Activated CD4-positive, alpha-beta T cell treated with anti-CD3 and anti-CD28 coated beads for 36 hours (primary cell): ENCODE measurements around the gene GLRA3. TPM values are rescaled to one million over a fixed set of nuclear protein-coding genes. Genes with fewer than 3 reads are reported as not detected.

ENCODE experiments used
- ATAC-seq: fragments of 200-7000 bp; cut with Tn5 transposase; one replicate; pipeline ENCODE4 v1.10.0; 2021; ENCODE audit warnings: mild to moderate bottlenecking, moderate library complexity
- CTCF ChIA-PET: fragments of 350-600 bp; sonication (Branson Sonifier 250); formaldehyde crosslinking; loops from one replicate; lab custom pipeline; 2021; ENCODE audit warnings: antibody characterized with exemption; lab: Charles Lee
- POLR2A ChIA-PET: fragments of 350-600 bp; sonication (Branson Sonifier 250); formaldehyde crosslinking; loops from one replicate; lab custom pipeline; 2021; ENCODE audit warnings: antibody characterized with exemption, inconsistent platforms; lab: Charles Lee
- DNase-seq: peaks from one replicate; pipeline ENCODE4 v3.0.0-alpha.2; 2020
- H3K27ac Mint-ChIP-seq: one replicate; pipeline ENCODE4 v1.8.0; 2021; ENCODE audit warnings: mixed read lengths
- H3K27me3 Mint-ChIP-seq: one replicate; pipeline ENCODE4 v1.8.0; 2021; ENCODE audit warnings: mixed read lengths
- H3K36me3 Mint-ChIP-seq: one replicate; pipeline ENCODE4 v1.8.0; 2021; ENCODE audit warnings: low read depth, mixed read lengths
- H3K4me1 Mint-ChIP-seq: one replicate; pipeline ENCODE4 v1.8.0; 2021; ENCODE audit warnings: mixed read lengths
- H3K4me3 Mint-ChIP-seq: one replicate; pipeline ENCODE4 v1.8.0; 2021; ENCODE audit warnings: mild to moderate bottlenecking, moderate library complexity, mixed read lengths
- H3K9me3 Mint-ChIP-seq: one replicate; pipeline ENCODE4 v1.8.0; 2021; ENCODE audit warnings: low read depth, mixed read lengths
- intact Hi-C, 2 experiments: fragments of 100-400 bp; cut with DNase I in 1 of 2; cut with micrococcal nuclease in 1 of 2; formaldehyde crosslinking; loops; one replicate each; pipeline versions ENCODE4 v1.14.2 to v1.15.1; 2022 to 2024; cut with DNase I, micrococcal nuclease
- total RNA-seq, 2 experiments: library from RNA; stranded (reverse); gene quantifications; one replicate each; pipeline ENCODE4 v1.2.3, GENCODE V29; 2021

GLRA3 gene
- total RNA-seq, 2 experiments from 2014 or later: not detected

GRCh38 chr4:174616661-174617060, 212.4 kb downstream of the GLRA3 start:
- no peaks in the 10 kb centered on the region for H3K4me1 Mint-ChIP-seq
- H3K4me3 Mint-ChIP-seq: no peak overlapping the region
- peaks cover 6% of the 10 kb centered on the region for H3K9me3 Mint-ChIP-seq
- no peak for ATAC-seq
- CTCF ChIA-PET: no interaction called here
- POLR2A ChIA-PET: no interaction called here
- DNase-seq: no peak
- H3K27me3 Mint-ChIP-seq: no peaks in the 10 kb centered on the region
- no peaks in the 10 kb centered on the region for H3K36me3 Mint-ChIP-seq
- intact Hi-C loops: no loop called here
- H3K27ac Mint-ChIP-seq: no peak overlapping the region

DNA sequence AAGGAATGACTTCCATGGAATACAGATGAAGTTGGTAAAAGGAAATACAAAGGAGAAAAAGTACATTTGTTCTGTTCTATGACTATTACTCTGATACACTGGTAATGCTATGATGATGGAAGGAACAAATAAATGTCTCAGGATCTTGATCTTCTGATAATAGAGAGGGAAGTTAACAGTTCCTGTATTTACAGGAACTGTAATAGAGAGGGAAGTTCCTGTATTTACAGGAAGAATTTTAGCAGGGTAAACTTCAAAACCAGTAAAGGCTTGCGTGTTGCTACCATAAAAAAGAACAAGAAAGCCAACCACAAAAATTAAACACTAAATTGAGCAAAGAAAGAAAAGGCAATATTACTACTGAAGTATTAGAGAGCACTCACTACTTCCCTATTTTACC, 215.1 kb downstream of the GLRA3 start:
- no peak for DNase-seq
- H3K27me3 Mint-ChIP-seq: no peaks in the 10 kb centered on the region
- ATAC-seq: no peak
- POLR2A ChIA-PET: no interaction called here
- no peaks in the 10 kb centered on the region for H3K36me3 Mint-ChIP-seq
- CTCF ChIA-PET: no interaction called here
- no peak overlapping the region for H3K27ac Mint-ChIP-seq
- peaks cover 6% of the 10 kb centered on the region for H3K9me3 Mint-ChIP-seq
- intact Hi-C loops: no loop called here
- no peaks in the 10 kb centered on the region for H3K4me1 Mint-ChIP-seq
- H3K4me3 Mint-ChIP-seq: no peak overlapping the region

DNA sequence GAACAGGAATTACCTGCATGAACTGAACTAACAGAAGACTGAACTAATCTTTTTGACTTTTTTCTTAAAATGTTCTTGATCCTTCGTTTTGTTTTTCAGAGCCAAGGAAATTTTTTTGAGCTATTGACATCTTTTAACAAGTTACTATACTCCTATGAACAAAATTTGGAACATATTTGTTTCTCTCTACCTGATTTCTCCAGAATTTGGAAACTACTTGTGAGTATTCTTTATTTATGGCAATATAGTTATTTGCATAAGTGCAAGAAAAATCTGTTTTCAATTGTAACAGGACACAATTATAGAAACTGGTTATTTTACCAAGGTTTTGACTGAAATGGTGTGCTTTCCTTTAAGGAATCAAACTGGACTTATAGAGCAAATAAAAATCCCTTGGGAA, 217.3 kb downstream of the GLRA3 start:
- no peak overlapping the region for H3K4me3 Mint-ChIP-seq
- intact Hi-C loops: no loop called here
- H3K36me3 Mint-ChIP-seq: no peaks in the 10 kb centered on the region
- DNase-seq (no peak), ATAC-seq (no peak)
- CTCF ChIA-PET: interaction anchor here (0.7 kb wide), 1 partner anchor 189 kb away, joined by 3 read pairs; no protein-coding TSS in a partner anchor
- H3K4me1 Mint-ChIP-seq: no peaks in the 10 kb centered on the region
- no peak overlapping the region for H3K27ac Mint-ChIP-seq
- no peaks in the 10 kb centered on the region for H3K27me3 Mint-ChIP-seq
- POLR2A ChIA-PET: no interaction called here
- peaks cover 6% of the 10 kb centered on the region for H3K9me3 Mint-ChIP-seq

GRCh38 chr4:174607792-174608191, 221.3 kb downstream of the GLRA3 start:
- Mint-ChIP-seq H3K9me3 (peaks cover 5% of the 10 kb centered on the region), H3K27ac (no peak overlapping the region), H3K36me3 (no peaks in the 10 kb centered on the region), H3K27me3 (no peaks in the 10 kb centered on the region), H3K4me1 (no peaks in the 10 kb centered on the region), H3K4me3 (no peak overlapping the region)
- CTCF ChIA-PET: no interaction called here
- DNase-seq: no peak
- no peak for ATAC-seq
- intact Hi-C loops: no loop called here
- POLR2A ChIA-PET: no interaction called here

GRCh38 chr4:174604198-174604597, 224.8 kb downstream of the GLRA3 start:
- CTCF ChIA-PET: no interaction called here
- POLR2A ChIA-PET: no interaction called here
- no peaks in the 10 kb centered on the region for H3K36me3 Mint-ChIP-seq

GRCh38 chr4:174600391-174600790, 228.7 kb downstream of the GLRA3 start:
- intact Hi-C loops: no loop called here
- ATAC-seq (no peak), DNase-seq (no peak)
- H3K4me1 Mint-ChIP-seq: no peaks in the 10 kb centered on the region
- H3K36me3 Mint-ChIP-seq: no peaks in the 10 kb centered on the region
- ChIA-PET POLR2A (interaction anchor here (0.6 kb wide), 1 partner anchor 30 kb away, joined by 3 read pairs; no protein-coding TSS in a partner anchor), CTCF (no interaction called here)
- no peaks in the 10 kb centered on the region for H3K27me3 Mint-ChIP-seq
- H3K4me3 Mint-ChIP-seq: no peak overlapping the region
- H3K9me3 Mint-ChIP-seq: no peaks in the 10 kb centered on the region
- H3K27ac Mint-ChIP-seq: no peak overlapping the region

More at GRCh38 chr4:174604198-174604597, 224.8 kb downstream of the GLRA3 start:
- Mint-ChIP-seq H3K4me3 (no peak overlapping the region), H3K27me3 (no peaks in the 10 kb centered on the region), H3K4me1 (no peaks in the 10 kb centered on the region), H3K27ac (no peak overlapping the region), H3K9me3 (no peaks in the 10 kb centered on the region)
- no peak for ATAC-seq
- DNase-seq: no peak
- intact Hi-C loops: no loop called here

DNA sequence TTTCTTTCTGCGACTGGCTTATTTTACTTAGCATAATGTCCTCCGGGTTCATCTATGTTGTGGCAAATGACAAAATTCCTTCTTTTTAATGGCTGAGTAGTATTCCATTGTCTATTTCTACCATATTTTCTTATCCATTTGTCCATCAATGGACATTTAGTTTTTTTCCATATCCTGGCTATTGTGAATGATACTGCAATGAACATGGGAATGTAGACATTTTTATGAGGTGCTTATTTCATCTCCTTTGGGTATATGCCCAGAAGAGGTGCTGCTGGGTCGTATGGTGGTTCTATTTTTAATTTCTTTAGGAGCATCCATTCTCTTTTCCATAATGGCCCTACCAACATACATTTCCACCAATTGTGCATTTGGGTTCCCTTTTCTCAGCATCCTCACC, 230.2 kb downstream of the GLRA3 start:
- Mint-ChIP-seq H3K36me3 (no peaks in the 10 kb centered on the region), H3K4me3 (no peak overlapping the region), H3K27me3 (no peaks in the 10 kb centered on the region), H3K4me1 (no peaks in the 10 kb centered on the region), H3K27ac (no peak overlapping the region), H3K9me3 (no peaks in the 10 kb centered on the region)
- CTCF ChIA-PET: no interaction called here
- intact Hi-C loops: no loop called here
- POLR2A ChIA-PET: no interaction called here
- ATAC-seq (no peak), DNase-seq (no peak)

- no peaks in the 10 kb centered on the region for H3K9me3 Mint-ChIP-seq
- H3K27me3 Mint-ChIP-seq: no peaks in the 10 kb centered on the region
- intact Hi-C loops: no loop called here
- H3K4me1 Mint-ChIP-seq: no peaks in the 10 kb centered on the region
- ChIA-PET CTCF (interaction anchor here (0.7 to 1.0 kb wide), 2 partner anchors 19 to 80 kb away, joined by 3 read pairs; no protein-coding TSS in a partner anchor), POLR2A (no interaction called here)
- no peak for ATAC-seq
- H3K4me3 Mint-ChIP-seq: no peak overlapping the region
- no peaks in the 10 kb centered on the region for H3K36me3 Mint-ChIP-seq
- no peak for DNase-seq
- H3K27ac Mint-ChIP-seq: no peak overlapping the region
These were observed 232.5 kb downstream of the GLRA3 start for GRCh38 chr4:174596513-174596912.

DNA sequence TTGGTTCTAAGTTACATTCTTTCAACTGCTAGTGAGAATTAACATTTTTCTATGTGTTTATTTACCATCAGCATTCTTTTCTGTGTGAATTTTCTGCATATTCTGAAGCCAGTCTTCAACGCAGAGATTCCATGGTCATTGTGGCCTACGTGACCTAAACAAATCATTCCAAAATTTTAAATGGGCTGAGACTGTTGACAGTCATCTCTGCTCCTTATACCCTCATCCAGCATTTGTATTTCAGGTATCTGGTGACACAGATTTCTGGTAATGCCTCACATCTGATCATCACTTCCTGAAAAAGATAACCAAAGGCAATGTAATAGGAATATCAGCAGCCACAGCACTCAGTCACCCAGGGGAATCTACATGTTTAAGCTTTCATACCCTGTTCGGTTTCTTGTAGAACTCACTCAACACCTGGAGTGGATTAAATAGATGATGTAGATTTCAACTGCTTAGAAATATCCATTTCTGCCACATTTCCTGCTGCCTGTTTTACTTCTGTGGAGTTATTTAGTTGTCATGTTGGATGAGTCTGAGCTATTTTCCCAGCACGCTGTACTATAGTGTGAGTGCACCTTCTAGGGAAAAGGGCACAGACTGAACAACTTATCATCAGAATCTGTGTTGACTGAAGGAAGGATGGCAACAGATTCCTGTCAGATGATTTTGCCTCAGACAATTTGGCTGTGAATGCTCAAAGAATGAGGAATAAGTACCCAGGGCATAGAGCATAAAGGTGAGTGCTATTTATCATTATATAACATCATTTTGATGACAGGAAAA, 233.7 kb downstream of the GLRA3 start:
- ATAC-seq (no peak), DNase-seq (no peak)
- Mint-ChIP-seq H3K36me3 (no peaks in the 10 kb centered on the region), H3K27me3 (no peaks in the 10 kb centered on the region), H3K4me3 (no peak overlapping the region), H3K4me1 (peaks cover 6% of the 10 kb centered on the region), H3K27ac (no peak overlapping the region), H3K9me3 (no peaks in the 10 kb centered on the region)
- intact Hi-C loops: no loop called here
- ChIA-PET CTCF (no interaction called here), POLR2A (no interaction called here)

DNA sequence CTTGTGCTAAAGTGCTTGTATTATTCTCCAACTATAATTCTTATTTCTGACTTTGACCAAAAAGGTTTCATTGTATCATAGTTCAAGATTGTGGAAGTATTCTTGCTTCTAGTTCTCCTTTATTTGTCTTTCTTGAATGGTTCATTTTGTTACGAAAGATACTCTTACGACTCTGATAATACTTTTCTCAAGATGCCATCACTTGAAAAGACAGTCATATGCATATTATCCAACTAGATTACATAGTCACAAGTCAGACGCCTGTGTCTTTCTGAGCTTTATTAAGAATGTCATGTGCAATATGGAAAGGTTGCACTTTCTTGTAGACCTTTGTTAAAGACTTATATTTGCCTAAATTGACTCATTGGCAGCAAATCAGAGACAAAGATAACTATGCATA, 235.3 kb downstream of the GLRA3 start:
- peaks cover 6% of the 10 kb centered on the region for H3K4me1 Mint-ChIP-seq
- no peak overlapping the region for H3K27ac Mint-ChIP-seq
- ATAC-seq (no peak), DNase-seq (no peak)
- intact Hi-C loops: no loop called here
- no peaks in the 10 kb centered on the region for H3K27me3 Mint-ChIP-seq
- CTCF ChIA-PET: no interaction called here
- POLR2A ChIA-PET: no interaction called here
- H3K4me3 Mint-ChIP-seq: no peak overlapping the region
- no peaks in the 10 kb centered on the region for H3K36me3 Mint-ChIP-seq
- no peaks in the 10 kb centered on the region for H3K9me3 Mint-ChIP-seq

GRCh38 chr4:174592985-174593335, 236.1 kb downstream of the GLRA3 start:
- H3K27ac Mint-ChIP-seq: no peak overlapping the region
- no peaks in the 10 kb centered on the region for H3K36me3 Mint-ChIP-seq
- DNase-seq (no peak), ATAC-seq (no peak)
- H3K4me3 Mint-ChIP-seq: no peak overlapping the region
- ChIA-PET CTCF (no interaction called here), POLR2A (no interaction called here)
- no peaks in the 10 kb centered on the region for H3K9me3 Mint-ChIP-seq
- no peaks in the 10 kb centered on the region for H3K27me3 Mint-ChIP-seq
- intact Hi-C loops: no loop called here
- H3K4me1 Mint-ChIP-seq: peaks cover 6% of the 10 kb centered on the region

GRCh38 chr4:174592256-174592984, 236.6 kb downstream of the GLRA3 start:
- CTCF ChIA-PET: no interaction called here
- Mint-ChIP-seq H3K9me3 (no peaks in the 10 kb centered on the region), H3K27ac (no peak overlapping the region), H3K27me3 (no peaks in the 10 kb centered on the region), H3K4me1 (peaks cover 6% of the 10 kb centered on the region), H3K4me3 (no peak overlapping the region), H3K36me3 (no peaks in the 10 kb centered on the region)
- intact Hi-C loops: no loop called here
- ATAC-seq (no peak), DNase-seq (no peak)
- POLR2A ChIA-PET: no interaction called here
